K562 treated with DMSO at 1 percent for 4 hours (cell line): ENCODE measurements around the gene C1orf87. TPM values are rescaled to one million over a fixed set of nuclear protein-coding genes. Genes with fewer than 3 reads are reported as not detected.

ENCODE experiments used
- total RNA-seq: library from RNA; unstranded; fragments of 300-600 nt; gene quantifications from 2 replicates; pipeline ENCODE4 v1.2.3, GENCODE V29; 2022; ENCODE audit not compliant: insufficient read depth

Gene C1orf87
- not detected in 2 replicates for total RNA-seq

DNA sequence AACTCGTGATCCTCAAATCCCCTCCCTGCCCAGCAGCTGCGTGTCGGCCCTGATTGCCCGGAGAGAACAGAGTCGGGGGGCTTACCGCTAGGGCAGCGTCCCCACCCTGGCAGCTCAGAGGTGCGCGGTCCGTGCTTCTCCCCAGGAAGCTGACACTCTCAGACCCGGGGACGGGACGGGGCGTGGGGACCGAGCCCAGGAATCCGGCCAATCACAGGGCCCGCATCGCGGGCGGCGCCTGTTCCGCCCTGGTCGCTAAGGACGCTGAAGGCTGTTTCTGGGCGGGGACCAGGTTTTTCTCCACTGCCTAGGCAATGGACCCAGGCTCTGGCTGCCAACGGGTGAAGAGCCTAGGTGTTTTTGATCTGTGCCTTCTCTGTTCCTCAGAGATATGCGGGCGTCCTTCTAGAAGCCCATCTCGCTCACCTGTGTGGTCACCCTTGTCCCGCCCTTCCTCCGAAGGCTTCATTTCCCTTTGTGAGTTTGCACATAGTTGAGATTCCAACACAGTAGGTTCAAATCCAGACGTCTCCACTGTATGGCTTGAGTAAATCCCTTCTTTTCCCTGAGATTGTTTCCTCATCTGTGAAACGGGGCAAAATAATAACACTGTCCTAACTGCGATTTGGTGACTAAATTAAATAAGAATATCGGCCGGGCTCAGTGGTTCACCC is at the start of gene C1orf87:
C1orf87 (minus strand) TSS at position 166 of the 674 bp plus-strand sequence. CDS start 1,127 bp downstream, outside the sequence.

Other genes with a start within 250 kb of the C1orf87 start
- not detected in 2 replicates for gene CYP2J2, start 147.0 kb downstream of the C1orf87 start, total RNA-seq